HG03196 (cell line): ENCODE data around the gene LMAN1.
A peak's percentile ranks its signal among the peaks of the same experiment; 100 is the strongest.

ENCODE experiments used
- ATAC-seq: cut with Tn5 transposase; IDR thresholded peaks from one replicate; pipeline ENCODE4 v1.9.1; 2021; ENCODE audit not compliant: unreplicated experiment

LMAN1 gene

DNA sequence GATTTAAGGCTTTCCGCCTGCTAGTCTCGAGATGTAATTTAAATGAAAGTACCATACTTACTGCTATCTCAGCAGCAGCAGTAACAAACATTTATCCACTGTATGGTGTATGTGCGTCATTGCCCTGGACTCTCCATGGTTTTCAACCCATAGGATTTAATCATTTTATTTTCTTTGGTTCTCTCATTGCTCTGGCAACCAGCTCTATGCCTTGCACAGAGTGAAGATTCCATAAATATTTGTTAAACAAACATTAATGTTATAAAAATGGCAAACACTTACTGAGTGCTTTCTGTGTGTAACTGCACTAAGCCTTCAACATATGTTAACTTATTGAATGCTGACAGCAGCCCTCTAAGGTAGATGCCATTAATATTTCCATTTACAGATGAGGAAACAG lies 1.3 kb upstream of the LMAN1 start:
- no peak for ATAC-seq

DNA sequence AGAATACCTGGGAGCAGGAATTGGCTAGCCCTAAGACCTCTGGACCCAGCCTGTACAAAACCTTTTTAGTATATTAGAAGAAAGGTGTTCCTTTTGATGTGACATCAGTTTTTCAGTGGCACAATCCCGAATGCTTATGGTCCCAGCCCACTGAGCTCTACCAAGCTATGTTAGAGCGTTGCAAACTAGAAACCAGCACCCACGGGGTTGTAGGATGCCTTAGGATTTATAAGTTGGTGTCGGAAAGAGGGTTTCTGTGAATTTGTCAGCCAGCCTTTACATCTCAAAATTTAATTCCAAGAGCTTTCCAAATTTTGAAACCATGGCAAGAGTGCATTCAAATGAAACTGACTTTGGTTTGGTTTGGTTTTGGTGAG lies 499 bp upstream of the LMAN1 start:
- ATAC-seq: peak; percentile 4

DNA sequence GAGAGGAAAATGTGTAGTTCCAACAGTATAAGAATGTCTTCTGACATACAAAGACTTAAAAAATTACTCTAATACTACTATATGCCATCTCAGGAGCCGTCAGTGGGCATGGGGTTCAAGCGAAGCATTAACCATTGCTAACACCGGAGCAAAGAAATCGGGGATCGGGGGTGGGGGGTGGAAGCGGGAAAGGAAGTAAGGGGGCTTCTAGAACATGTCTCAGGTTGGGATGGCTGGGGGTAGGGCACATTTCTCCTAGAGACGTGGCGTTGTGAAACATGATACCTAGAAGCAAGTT lies 702 bp downstream of the LMAN1 start:
- no peak for ATAC-seq

DNA sequence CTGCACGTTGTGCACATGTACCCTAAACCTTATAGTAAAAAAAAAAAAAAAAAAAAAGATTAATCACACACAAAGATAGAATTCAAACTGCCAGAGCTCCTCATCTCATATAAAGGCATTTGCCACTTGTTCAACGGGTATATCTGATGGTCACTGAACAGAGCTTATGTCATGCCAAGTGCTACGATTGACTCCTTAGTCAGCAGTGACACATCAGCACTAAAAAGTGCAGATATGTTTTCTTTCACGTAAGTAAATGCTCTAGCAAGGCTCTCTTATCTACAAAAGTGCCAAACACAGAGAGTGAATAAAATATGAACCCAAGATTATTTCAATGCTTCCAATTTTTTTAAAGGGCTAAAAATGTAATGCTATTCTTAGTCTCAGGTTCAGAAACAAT lies 1.1 kb downstream of the LMAN1 start:
- no peak for ATAC-seq

DNA sequence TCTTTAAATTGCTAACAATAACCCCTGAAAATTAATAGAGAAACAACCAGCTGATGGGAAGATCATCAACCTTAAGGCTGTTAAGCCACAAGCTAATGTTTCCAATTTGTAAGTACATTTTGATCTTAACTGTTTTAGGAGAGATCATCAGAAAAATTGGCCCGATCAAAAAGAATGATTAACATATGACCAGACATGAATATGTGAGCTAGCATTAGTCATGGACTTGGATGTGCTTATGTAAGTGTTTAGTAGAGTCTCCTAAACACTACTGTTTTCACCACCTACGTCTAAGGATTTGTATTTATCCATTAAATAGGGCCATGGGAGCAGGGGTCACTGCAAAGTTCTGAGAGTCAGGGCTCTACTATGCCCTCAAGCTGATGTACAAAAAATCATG lies 4.3 kb downstream of the LMAN1 start:
- no peak for ATAC-seq

DNA sequence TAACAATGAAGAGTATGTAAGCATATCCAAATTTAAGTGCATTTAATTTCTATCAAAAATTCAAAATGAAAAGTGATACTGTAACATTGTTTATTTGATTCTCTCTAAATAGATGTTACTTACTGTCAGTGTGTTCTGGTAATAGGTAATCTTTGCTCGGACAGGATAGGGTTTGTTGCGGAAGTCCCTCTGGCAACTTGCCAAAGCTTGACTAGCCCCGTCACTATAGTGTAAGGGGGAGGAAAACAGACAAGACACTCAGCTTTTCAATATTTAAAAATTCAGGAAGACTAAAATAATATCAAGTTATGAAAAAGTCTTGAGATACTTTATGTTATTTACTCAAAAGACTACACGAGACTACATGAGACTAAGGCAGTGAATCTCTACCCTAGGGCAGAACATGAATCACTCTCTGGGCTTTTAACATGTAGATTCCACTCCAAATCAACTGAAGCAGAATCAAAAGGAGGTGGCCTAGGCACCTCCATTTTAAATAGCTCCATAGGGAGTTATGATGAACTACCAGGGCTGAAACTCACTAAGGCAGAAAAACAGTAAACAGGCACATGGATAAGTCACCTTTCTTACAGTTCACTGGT lies 5.9 kb downstream of the LMAN1 start:
- no peak for ATAC-seq

DNA sequence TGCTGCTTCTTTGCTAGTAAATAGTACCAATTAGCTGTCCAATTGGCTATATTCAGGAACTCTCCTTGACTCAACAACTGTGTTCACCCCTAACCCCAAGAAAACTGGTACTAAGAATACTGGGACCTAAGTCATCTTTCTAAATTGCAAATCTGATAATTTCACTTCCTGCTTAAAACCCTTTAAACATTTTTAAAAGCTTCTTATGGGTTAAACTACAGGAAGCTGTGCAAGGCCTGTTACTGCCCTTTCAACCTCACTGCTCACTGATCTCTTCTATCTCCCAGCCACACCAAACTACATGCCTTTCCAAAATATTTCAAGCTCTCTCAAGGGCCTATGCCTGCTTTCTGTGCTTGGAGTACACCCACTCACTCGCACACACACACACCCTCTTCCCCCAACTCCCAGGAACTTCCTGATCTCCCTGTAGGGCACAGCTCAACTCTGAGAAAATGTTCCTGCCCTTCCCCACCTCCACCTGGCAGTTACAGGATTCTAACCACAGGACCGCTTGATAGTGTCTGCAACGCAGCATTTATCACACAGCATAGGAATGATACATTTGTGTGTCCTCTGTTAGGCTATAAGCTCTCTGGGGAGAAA lies 6.7 kb downstream of the LMAN1 start:
- ATAC-seq: no peak

DNA sequence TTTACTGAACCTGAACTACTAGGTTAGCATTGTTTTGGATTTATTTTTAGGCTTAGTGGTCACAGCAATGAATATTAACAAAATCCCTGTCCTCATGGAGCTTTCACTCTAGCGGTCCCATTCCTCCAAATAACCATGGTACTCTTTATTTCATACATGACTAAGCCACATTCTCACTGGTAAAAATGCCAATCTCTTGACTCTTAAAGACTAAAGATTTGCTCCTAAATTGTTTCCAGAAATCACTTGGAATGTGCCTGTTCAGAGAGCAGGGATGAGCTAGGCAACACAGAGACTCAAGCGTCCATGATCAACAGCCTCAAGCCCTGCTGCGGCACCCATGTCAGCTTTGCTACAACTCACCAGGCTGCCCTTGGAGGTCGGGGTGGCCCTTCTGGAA lies 13.5 kb downstream of the LMAN1 start:
- ATAC-seq: no peak

DNA sequence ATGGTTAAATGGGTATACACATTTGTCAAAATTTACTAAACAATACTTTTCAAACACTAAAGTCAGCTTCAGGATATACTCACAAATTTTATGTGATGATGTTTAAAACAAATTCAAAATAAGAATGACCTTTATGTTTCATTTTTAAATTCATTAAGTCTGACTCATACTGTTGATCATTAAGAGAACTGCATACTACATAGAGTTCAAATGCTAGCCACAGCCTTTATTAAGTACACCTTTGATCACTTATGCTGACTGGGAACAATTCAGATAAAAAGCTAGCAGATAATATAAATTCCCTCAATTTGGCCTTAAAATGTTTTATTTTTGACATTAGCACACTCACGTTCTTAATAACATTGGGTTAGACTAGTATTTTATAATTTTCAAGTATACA lies 14.1 kb downstream of the LMAN1 start:
- ATAC-seq: no peak

DNA sequence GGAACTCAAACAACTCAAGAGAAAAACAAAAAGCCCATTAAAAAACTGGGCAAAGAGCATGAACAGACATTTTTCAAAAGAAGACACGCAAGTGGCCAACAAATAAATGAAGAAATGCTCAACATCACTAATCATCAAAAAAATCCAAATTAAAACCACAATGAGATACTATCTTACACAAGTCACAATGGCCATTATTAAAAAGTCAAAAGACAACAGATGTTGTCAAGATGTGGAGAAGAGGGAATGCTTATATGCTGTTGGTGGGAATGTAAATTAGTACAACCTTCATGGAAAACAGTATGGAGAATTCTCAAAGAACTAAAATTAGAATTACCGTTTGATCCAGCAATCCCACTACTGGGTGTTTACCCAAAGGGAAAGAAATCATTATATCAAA lies 15.1 kb downstream of the LMAN1 start:
- no peak for ATAC-seq

DNA sequence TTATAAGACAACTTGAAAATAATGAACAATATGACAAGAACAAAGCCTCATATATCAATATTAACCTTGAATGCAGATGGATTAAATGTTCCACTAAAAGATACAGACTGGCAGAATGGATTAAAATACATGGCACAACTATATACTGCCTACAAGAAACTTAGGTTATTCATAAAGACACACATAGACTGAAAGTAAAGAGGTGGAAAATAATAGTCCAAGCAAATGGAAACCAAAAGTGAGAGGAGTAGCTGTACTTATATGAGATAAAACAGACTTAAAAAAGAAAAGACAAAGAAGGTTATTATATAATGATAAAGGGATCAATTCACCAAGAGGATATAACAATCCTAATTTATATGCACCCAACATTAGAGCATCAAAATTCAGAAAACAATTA lies 18.2 kb downstream of the LMAN1 start:
- ATAC-seq: no peak

DNA sequence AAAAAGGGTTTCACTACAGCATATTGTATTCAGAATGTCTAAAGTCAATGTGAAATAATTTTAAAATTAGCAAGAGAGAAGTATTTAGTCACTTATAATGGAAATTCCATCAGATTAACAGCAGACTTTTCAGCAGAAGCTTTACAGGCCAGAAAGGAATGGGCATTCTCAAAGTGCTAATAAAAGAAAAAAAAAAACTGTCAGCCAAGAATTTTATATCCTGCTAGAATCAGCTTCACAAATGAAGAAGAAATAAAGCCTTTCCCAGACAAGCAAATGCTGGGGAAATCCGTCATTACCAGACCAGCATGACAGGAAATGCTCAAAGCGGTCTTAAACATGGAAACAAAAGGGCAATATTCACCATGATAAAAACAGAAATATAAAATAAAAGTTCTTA lies 18.8 kb downstream of the LMAN1 start:
- ATAC-seq: no peak

DNA sequence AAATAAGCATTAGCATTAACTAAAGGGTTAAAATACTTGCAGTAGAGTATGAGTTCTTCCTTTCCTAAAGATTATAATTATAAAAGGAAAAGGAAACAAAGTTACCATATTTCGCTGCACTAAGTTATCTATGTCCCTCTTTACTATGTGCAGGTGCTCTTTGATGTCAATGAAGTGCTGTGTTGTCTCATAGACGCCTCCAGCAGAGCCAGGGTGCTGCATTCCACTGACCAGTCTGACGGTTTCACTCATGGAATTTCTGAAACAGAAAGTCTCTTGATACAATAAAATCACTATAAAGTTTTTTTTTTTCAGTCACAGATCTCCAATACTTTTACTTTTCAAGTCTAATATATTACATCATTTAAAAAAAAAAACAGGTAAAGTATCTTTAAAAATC lies 26.1 kb downstream of the LMAN1 start:
- ATAC-seq: no peak

DNA sequence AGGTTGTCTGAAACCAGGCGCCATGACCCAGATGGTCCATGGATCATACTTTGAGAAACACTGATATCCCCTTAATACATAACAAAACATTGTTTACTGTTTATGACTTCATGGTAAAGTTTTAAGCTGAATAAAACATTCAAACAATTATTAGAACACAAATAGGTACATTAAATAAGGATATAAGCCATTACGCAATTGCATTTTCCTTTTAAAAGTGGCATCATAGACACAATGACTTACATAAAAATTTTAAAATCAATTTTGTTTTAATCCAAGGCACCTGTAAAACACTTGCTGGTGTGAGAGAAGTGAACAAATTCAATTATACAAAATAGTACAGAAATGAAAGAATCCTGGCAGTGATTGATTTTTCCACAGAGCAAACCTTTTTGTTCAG lies 30.4 kb downstream of the LMAN1 start:
- no peak for ATAC-seq

DNA sequence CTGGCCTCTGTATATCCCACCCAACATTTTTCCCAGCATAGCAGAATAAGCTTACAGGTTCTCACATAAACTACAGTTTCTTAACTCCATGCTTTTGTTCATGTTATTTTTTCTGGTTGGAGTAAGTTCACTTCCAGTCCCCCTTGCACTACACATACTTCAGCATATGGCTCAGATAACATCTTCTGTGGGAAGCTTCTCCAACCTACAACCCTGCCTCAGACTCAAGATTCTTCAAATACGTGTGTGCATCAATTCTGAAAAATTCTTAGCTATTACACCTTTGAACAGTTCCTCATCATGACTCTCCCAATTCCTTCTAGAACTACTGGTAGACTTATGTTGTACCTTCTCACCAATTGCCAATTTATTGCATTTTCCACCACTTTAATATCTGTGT lies 33.1 kb downstream of the LMAN1 start:
- no peak for ATAC-seq

DNA sequence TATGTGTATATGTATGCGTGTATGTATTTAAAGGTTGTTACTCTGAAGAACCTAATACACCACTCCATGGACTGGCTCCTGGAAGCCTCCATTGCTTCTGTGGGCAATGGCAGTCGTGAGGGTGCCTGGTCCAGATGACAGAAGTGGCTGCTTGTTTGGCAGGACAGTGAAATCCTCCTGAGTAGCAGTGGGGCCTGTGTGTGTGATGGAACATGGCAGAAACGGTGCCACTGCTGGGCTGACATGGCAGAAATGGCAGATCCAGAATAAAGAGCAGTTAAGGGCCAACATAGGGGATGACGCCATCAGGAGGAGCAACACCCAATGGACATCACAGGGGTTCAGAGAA lies 34.5 kb downstream of the LMAN1 start:
- no peak for ATAC-seq

DNA sequence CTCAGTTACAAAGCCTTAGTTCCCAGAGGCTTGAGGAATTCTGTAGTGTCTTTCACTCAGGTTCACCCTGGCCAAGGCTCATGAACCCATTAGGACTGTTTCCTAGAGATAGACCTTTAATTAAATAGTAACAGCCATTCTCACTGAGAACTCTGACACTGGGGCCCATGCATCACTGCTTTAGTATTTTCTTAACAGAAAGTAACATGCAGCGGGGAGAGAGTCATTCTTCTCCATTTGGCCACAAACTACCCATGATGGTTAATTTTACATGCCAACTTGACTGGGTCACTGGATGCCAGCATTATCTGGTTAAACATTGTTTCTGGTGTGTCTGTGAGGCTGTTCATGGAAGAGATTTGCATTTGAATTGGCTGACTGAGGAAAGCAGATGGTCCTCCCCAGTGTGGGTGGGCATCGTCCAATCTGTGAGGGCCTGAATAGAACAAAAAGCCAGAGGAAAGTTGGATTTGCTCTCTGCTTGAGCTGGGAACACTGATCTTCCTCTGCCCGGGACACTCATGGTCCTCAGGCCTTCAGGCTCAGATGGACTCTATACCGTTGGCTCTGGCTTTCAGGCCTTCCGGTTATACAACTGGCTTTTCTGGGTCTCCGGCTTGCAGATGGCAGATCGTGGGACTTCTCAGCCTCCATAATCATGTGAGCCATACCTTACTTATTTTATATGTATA lies 35.0 kb downstream of the LMAN1 start:
- ATAC-seq: no peak

DNA sequence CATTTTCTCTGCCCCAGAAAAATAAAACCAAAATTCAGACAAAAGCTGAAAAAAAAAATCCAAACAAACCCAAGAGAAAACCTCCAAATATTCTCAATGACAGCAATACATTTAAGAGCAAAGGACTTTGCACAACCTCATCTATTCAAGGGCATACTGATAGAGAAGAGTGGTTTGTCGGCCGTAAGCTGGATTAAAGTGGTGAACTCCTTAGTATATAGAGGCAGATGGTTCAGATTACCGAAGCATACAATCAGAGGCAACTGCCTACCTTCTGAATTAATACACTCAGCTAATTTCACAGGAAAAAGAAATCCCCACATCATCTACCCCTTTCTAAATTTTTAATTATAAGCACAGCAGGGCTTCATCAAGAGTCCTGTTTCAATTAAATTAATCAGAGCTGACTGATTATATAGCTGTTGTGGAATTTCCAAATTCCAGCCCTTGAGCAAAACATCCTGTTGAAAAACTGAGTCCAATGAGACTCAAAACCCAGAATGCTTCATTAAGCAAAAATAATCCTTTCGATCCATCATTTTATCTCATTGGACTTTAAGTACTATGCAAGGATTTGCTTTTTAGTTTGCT lies 40.5 kb downstream of the LMAN1 start, which contains the start of gene CPLX4:
TSS of gene CPLX4 (minus strand) at position 190 of the 591 bp plus-strand sequence. CDS start at position 3, 187 bp downstream.
- no peak for ATAC-seq

DNA sequence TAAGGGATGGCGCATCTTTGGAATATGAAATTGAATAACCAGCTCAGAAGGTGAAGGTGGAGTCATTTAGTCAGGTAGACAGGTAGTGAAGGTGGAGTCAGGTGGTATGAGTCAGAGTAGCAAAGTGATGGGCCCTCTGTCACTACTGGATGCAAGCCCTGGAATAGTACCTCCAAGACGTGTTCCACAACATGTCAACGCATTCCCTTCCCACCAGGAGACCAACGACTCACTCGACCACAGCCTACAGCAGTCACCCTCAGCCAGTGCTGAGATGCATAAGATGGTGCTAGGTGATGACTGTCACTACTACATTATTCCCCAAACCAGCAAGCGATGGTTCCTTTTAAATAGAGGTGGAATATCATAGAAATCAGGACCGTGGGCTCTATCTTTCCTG lies 47.4 kb downstream of the LMAN1 start:
- ATAC-seq: no peak

DNA sequence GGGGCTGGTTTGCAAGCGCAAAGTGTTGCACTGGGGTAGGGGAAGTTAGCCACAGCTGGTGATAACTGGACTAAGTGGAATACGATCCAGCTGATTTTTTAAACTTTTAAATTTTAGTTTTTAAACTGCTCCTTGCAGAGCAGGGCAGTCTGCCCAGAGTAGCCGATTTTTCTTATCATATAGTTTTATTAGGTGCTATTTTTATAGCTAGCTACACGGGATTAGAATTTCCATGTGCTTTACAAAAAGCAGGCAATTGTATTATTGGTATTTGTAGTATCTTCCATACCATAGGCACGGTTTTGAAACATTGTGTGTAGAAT lies 50.2 kb downstream of the LMAN1 start:
- no peak for ATAC-seq

DNA sequence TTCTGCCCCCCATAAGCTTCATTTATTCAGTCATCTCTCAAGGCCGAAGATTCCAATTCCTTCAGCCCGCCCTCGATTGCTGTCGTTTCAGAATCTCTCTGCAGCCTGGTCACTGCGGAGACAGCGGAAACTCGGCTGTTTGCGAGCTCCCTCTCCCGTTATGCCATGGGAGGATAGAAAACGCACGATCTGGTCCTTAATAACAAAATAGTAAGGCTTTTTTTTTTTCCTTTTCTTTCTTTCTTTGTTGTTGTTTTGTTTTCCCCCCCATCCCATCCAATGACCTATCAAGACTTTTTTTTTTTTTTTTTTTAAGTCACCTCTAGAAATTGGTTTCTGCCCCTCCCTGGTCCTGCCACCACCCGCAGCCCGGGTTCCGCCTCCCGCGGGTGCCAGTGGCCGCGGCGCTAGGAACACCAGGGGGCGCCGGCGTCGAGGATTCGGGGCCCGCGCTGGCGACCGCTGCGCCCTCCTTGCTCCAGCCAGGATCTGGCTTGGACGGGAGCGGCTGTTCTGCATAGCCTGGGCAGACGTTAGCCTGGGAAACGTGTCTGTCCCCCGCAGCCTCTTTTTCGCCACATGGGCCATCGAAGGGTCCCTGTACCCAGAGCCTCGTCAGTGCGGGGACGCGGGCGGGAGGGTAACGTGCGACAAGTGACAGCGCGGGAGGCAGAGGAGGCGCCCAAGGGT lies 50.7 kb downstream of the LMAN1 start:
- peak; percentile 79 for ATAC-seq

DNA sequence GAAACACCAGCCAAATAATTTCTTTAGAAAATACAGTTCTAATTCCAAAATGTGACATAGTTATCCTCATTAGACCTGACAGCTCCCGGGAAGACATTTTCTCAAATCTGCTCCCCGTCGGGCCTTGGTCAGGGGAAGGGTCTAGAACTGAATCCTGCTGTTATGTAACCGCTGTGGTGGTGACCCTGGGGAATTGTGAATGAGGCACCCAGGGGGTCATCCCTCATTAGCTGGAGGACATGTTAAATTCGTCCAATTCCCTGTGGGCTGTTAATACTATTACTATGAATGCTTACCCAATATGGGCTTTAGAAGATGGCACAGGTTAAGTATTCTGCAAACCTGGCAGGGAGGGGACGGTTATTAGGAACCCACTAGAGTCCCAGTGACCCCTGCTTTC lies 52.4 kb downstream of the LMAN1 start:
- ATAC-seq: no peak
